Right renal pelvis (tissue), 4 donors: ENCODE results near the gene LRBA. TPM values are rescaled to one million over a fixed set of nuclear protein-coding genes. Genes with fewer than 3 reads are reported as not detected.

Source experiments
- DNase-seq, 4 donors: peaks; one replicate each; pipeline ENCODE4 v3.0.0-alpha.2; 2013; ENCODE audit warnings: low read depth in 4 of 4, low spot score in 3 of 4, missing footprints in 1 of 4
- polyA plus RNA-seq, 4 donors: library from polyadenylated mRNA; unstranded; fragments of 120-200 nt; gene quantifications; one replicate each; pipeline ENCODE4 v1.2.1, GENCODE V29; 2013; ENCODE audit not compliant: insufficient read length in 4 of 4

Gene LRBA
- polyA plus RNA-seq, 4 donors, result 62.2 to 70.6 (median 67.6) TPM

GRCh38 chr4:150258569-150258968 lies 756.5 kb downstream of the LRBA start:
- DNase-seq, result no peak

GRCh38 chr4:150256841-150257730 lies 758.0 kb downstream of the LRBA start:
- no peak for DNase-seq

GRCh38 chr4:150256225-150256620 lies 758.9 kb downstream of the LRBA start:
- DNase-seq, result no peak

- DNase-seq, result no peak
Measured at GRCh38 chr4:150255610-150256224, 759.4 kb downstream of the LRBA start.

- DNase-seq, result no peak
Measured at GRCh38 chr4:150253965-150254630, 761.0 kb downstream of the LRBA start.

- no peak for DNase-seq
Measured at GRCh38 chr4:150253416-150253815, 761.7 kb downstream of the LRBA start.

GRCh38 chr4:150252741-150253140 lies 762.3 kb downstream of the LRBA start:
- no peak for DNase-seq

- DNase-seq, result no peak
Measured at GRCh38 chr4:150252306-150252705, 762.8 kb downstream of the LRBA start.

GRCh38 chr4:150251752-150252190 lies 763.3 kb downstream of the LRBA start:
- no peak for DNase-seq

- no peak for DNase-seq
Measured at GRCh38 chr4:150250998-150251651, 764.0 kb downstream of the LRBA start.

- no peak for DNase-seq
Measured at GRCh38 chr4:150250293-150250997, 764.6 kb downstream of the LRBA start.

GRCh38 chr4:150248181-150248580 lies 766.9 kb downstream of the LRBA start:
- DNase-seq, result no peak

GRCh38 chr4:150247184-150247583 lies 767.9 kb downstream of the LRBA start:
- DNase-seq, result no peak

GRCh38 chr4:150244600-150244999 lies 770.5 kb downstream of the LRBA start:
- DNase-seq, result no peak

GRCh38 chr4:150243932-150244331 lies 771.2 kb downstream of the LRBA start:
- DNase-seq, result no peak

GRCh38 chr4:150242820-150243458 lies 772.1 kb downstream of the LRBA start:
- DNase-seq, result no peak

- DNase-seq, result no peak
Measured at GRCh38 chr4:150240011-150240410, 775.1 kb downstream of the LRBA start.

- no peak for DNase-seq
Measured at GRCh38 chr4:150238591-150238990, 776.5 kb downstream of the LRBA start.

GRCh38 chr4:150237110-150237872 lies 777.8 kb downstream of the LRBA start:
- DNase-seq, result no peak
